ENCODE data around the gene NRG2. TPM values are rescaled to one million over a fixed set of nuclear protein-coding genes. Genes with fewer than 3 reads are reported as not detected.

The NRG2 gene
- total and polyA plus RNA-seq, 2 experiments from 2014 or later, result 0.37 to 1.3 TPM

DNA sequence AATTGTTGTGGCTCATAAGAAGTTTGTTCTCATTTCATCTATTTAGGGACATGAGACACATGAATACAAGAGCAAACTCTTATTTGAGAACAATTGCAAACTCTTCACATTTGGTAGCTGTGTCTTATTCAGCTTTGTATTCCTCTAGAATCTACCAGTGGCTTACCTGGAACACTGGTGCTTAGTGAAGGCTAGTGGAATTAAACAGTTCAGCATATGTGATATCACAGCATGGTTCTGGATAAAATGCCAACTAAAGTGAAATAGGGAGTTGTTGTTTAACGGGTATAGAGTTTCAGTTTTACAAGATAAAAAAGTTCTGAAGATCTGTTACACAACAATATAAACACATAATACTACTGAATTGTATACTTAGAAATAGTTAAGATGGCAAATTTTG, 48.9 kb downstream of the NRG2 start:
- Mint-ChIP-seq H3K27me3 (ENCODE audit: insufficient read depth, low read depth, poor library complexity) (no peaks in the 10 kb centered on the region), H3K4me3 (no peak overlapping the region), H3K36me3 (ENCODE audit: low read depth) (no peaks in the 10 kb centered on the region), H3K4me1 (no peaks in the 10 kb centered on the region), H3K27ac (no peak overlapping the region), H3K9me3 (no peaks in the 10 kb centered on the region)
- no peak for DNase-seq (ENCODE audit: low spot score)
- no peaks in the 10 kb centered on the region for H3K4me1 ChIP-seq (ENCODE audit: insufficient read depth)
- H3K9me2 ChIP-seq (ENCODE audit: insufficient read depth), result peaks cover 6% of the 10 kb centered on the region; the same call in 1 of the 2 replicates
- no peaks in the 10 kb centered on the region for H3K36me3 ChIP-seq (ENCODE audit: insufficient read depth)
- no peaks in the 10 kb centered on the region for H3F3A ChIP-seq (replicated peaks; ENCODE audit: low read depth)
- H4K20me1 ChIP-seq (replicated peaks; ENCODE audit: insufficient read depth), result no peaks in the 10 kb centered on the region
- no peak for ATAC-seq
- no peak overlapping the region for H3K4me2 ChIP-seq
- H2AFZ ChIP-seq, result no peak overlapping the region
- no peaks in the 10 kb centered on the region for H3K27me3 ChIP-seq (ENCODE audit: insufficient read depth)
- no peaks in the 10 kb centered on the region for H3K79me2 ChIP-seq (replicated peaks; ENCODE audit: insufficient read depth)
- no peak overlapping the region for H3K4me3 ChIP-seq
- H3K27ac ChIP-seq (ENCODE audit: low read depth), result no peak overlapping the region
- TF ChIP-seq EZH2 (IDR thresholded peaks at IDR 0.05; ENCODE audit: low read depth, unreplicated experiment) (no peak), CREB1 (CRISPR knock-in tag; IDR thresholded peaks at IDR 0.05; ENCODE audit: low read depth) (no peak), POLR2AphosphoS5 (IDR thresholded peaks at IDR 0.05; ENCODE audit: low read depth) (no peak), JUNB (IDR thresholded peaks at IDR 0.05; ENCODE audit: unreplicated experiment) (no peak), STAT1 (IDR thresholded peaks at IDR 0.05; ENCODE audit: unreplicated experiment) (no peak), ZNF114 (CRISPR knock-in tag; IDR thresholded peaks at IDR 0.05) (no peak)
- TF ChIP-seq, protein P1, sequence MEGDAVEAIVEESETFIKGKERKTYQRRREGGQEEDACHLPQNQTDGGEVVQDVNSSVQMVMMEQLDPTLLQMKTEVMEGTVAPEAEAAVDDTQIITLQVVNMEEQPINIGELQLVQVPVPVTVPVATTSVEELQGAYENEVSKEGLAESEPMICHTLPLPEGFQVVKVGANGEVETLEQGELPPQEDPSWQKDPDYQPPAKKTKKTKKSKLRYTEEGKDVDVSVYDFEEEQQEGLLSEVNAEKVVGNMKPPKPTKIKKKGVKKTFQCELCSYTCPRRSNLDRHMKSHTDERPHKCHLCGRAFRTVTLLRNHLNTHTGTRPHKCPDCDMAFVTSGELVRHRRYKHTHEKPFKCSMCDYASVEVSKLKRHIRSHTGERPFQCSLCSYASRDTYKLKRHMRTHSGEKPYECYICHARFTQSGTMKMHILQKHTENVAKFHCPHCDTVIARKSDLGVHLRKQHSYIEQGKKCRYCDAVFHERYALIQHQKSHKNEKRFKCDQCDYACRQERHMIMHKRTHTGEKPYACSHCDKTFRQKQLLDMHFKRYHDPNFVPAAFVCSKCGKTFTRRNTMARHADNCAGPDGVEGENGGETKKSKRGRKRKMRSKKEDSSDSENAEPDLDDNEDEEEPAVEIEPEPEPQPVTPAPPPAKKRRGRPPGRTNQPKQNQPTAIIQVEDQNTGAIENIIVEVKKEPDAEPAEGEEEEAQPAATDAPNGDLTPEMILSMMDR (conservative IDR thresholded peaks at IDR 0.05; ENCODE audit: low read depth in 2 of 2), result no peak
- TF ChIP-seq, protein P2, sequence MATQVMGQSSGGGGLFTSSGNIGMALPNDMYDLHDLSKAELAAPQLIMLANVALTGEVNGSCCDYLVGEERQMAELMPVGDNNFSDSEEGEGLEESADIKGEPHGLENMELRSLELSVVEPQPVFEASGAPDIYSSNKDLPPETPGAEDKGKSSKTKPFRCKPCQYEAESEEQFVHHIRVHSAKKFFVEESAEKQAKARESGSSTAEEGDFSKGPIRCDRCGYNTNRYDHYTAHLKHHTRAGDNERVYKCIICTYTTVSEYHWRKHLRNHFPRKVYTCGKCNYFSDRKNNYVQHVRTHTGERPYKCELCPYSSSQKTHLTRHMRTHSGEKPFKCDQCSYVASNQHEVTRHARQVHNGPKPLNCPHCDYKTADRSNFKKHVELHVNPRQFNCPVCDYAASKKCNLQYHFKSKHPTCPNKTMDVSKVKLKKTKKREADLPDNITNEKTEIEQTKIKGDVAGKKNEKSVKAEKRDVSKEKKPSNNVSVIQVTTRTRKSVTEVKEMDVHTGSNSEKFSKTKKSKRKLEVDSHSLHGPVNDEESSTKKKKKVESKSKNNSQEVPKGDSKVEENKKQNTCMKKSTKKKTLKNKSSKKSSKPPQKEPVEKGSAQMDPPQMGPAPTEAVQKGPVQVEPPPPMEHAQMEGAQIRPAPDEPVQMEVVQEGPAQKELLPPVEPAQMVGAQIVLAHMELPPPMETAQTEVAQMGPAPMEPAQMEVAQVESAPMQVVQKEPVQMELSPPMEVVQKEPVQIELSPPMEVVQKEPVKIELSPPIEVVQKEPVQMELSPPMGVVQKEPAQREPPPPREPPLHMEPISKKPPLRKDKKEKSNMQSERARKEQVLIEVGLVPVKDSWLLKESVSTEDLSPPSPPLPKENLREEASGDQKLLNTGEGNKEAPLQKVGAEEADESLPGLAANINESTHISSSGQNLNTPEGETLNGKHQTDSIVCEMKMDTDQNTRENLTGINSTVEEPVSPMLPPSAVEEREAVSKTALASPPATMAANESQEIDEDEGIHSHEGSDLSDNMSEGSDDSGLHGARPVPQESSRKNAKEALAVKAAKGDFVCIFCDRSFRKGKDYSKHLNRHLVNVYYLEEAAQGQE (IDR thresholded peaks at IDR 0.05; ENCODE audit: unreplicated experiment), result no peak

DNA sequence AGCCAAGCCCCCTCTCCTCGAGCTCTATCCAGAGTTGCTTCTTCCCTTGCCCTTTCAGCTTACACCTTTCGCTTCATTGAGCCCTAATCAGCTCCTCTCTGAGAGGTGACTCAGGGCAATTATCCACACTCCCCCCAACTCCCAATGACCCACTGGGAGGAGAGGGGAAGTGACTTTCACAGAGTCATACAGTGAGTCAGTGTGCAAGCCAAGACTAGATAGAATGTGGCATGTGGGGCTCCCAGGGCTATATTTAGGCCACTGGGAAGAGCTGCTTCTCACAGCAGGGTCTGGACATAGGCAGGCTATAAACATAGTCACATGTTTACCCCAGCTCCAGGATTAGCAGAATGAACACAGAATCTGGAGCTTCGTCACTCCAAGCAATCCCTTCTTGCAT, 57.4 kb downstream of the NRG2 start:
- ATAC-seq, result no peak
- Histone ChIP-seq H3K4me1 (ENCODE audit: insufficient read depth) (peaks cover 6% of the 10 kb centered on the region; the same call in 1 of the 2 replicates), H3K4me2 (no peak overlapping the region), H3K36me3 (ENCODE audit: insufficient read depth) (no peaks in the 10 kb centered on the region), H2AFZ (no peak overlapping the region), H3K27me3 (ENCODE audit: insufficient read depth) (no peaks in the 10 kb centered on the region), H3K27ac (ENCODE audit: low read depth) (no peak overlapping the region), H3K4me3 (no peak overlapping the region), H3F3A (replicated peaks; ENCODE audit: low read depth) (no peaks in the 10 kb centered on the region), H3K79me2 (replicated peaks; ENCODE audit: insufficient read depth) (no peaks in the 10 kb centered on the region), H4K20me1 (replicated peaks; ENCODE audit: insufficient read depth) (no peaks in the 10 kb centered on the region), H3K9me2 (ENCODE audit: insufficient read depth) (no peaks in the 10 kb centered on the region)
- peaks cover 12% of the 10 kb centered on the region for H3K4me1 Mint-ChIP-seq
- H3K9me3 Mint-ChIP-seq, result no peaks in the 10 kb centered on the region
- no peaks in the 10 kb centered on the region for H3K36me3 Mint-ChIP-seq (ENCODE audit: low read depth)
- H3K4me3 Mint-ChIP-seq, result no peak overlapping the region
- peaks cover 6% of the 10 kb centered on the region for H3K27me3 Mint-ChIP-seq (ENCODE audit: insufficient read depth, low read depth, poor library complexity)
- no peak overlapping the region for H3K27ac Mint-ChIP-seq
- no peak for DNase-seq (ENCODE audit: low spot score)
- no peak for TF ChIP-seq EZH2phosphoT487 (IDR thresholded peaks at IDR 0.05; ENCODE audit: unreplicated experiment)
- no peak for TF ChIP-seq JUNB (IDR thresholded peaks at IDR 0.05; ENCODE audit: unreplicated experiment)
- TF ChIP-seq NANOG (IDR thresholded peaks at IDR 0.05; ENCODE audit: borderline replicate concordance), result no peak
- no peak for TF ChIP-seq ZNF114 (CRISPR knock-in tag; IDR thresholded peaks at IDR 0.05)
- TF ChIP-seq ZNF331 (CRISPR knock-in tag; IDR thresholded peaks at IDR 0.05; ENCODE audit: low read depth), result no peak
- no peak for TF ChIP-seq POLR2AphosphoS5 (IDR thresholded peaks at IDR 0.05; ENCODE audit: low read depth)

Data from GM23338 (cell line).